ACC112 (cell line): ENCODE data around the gene RIBC2.

Experiments used
- H2AFZ ChIP-seq: fragments of 200-600 bp; sonication (generic); one replicate; pipeline ENCODE4 v1.6.0; 2017; ENCODE audit warnings: antibody characterized with exemption, low read length; ENCODE audit not compliant: unreplicated experiment
- H3K27ac ChIP-seq: fragments of 200-600 bp; sonication (generic); 2 replicates; pipeline ENCODE4 v1.5.1; 2014; ENCODE audit warnings: low read depth, mild to moderate bottlenecking, antibody characterized with exemption, low read length, moderate library complexity
- H3K27me3 ChIP-seq: fragments of 200-600 bp; sonication (generic); 2 replicates; pipeline ENCODE4 v1.6.1; 2014; ENCODE audit warnings: mild to moderate bottlenecking, antibody characterized with exemption, low read length, moderate library complexity, mixed read lengths; ENCODE audit not compliant: insufficient read depth
- H3K36me3 ChIP-seq: fragments of 200-600 bp; sonication (generic); 2 replicates; pipeline ENCODE4 v1.6.1; 2016; ENCODE audit warnings: mild to moderate bottlenecking, antibody characterized with exemption, low read length, moderate library complexity, mixed read lengths; ENCODE audit not compliant: insufficient read depth
- H3K4me1 ChIP-seq: fragments of 200-600 bp; sonication (generic); one replicate; pipeline ENCODE4 v1.6.1; 2016; ENCODE audit warnings: low read length, mixed read lengths; ENCODE audit not compliant: insufficient read depth, unreplicated experiment, control insufficient read depth
- H3K4me3 ChIP-seq: fragments of 200-600 bp; sonication (generic); 2 replicates; pipeline ENCODE4 v1.5.1; 2014; ENCODE audit warnings: mild to moderate bottlenecking, low read depth, low read length
- H3K79me2 ChIP-seq: fragments of 200-600 bp; sonication (generic); one replicate; pipeline ENCODE4 v1.6.0; 2016; ENCODE audit warnings: low read length; ENCODE audit not compliant: control insufficient read depth, unreplicated experiment, insufficient read depth

The RIBC2 gene

GRCh38 chr22:45473626-45474237, 60.2 kb downstream of the RIBC2 start:
- H3K27ac ChIP-seq, result no peak overlapping the region
- no peak overlapping the region for H3K4me3 ChIP-seq
- no peaks in the 10 kb centered on the region for H3K36me3 ChIP-seq
- no peaks in the 10 kb centered on the region for H3K27me3 ChIP-seq
- peaks cover 20% of the 10 kb centered on the region for H3K4me1 ChIP-seq
- H3K79me2 ChIP-seq, result no peaks in the 10 kb centered on the region
- H2AFZ ChIP-seq, result no peak overlapping the region

GRCh38 chr22:45475063-45475747, 61.7 kb downstream of the RIBC2 start:
- Histone ChIP-seq H3K4me1 (peaks cover 8% of the 10 kb centered on the region), H3K27me3 (no peaks in the 10 kb centered on the region), H3K79me2 (no peaks in the 10 kb centered on the region), H3K27ac (no peak overlapping the region), H3K36me3 (no peaks in the 10 kb centered on the region), H3K4me3 (no peak overlapping the region), H2AFZ (no peak overlapping the region)

- Histone ChIP-seq H3K4me1 (peaks cover 8% of the 10 kb centered on the region), H3K27ac (no peak overlapping the region), H3K27me3 (no peaks in the 10 kb centered on the region), H2AFZ (no peak overlapping the region), H3K79me2 (no peaks in the 10 kb centered on the region), H3K4me3 (no peak overlapping the region), H3K36me3 (no peaks in the 10 kb centered on the region)
Observed at GRCh38 chr22:45475851-45476514, 62.5 kb downstream of the RIBC2 start.

- Histone ChIP-seq H3K4me3 (no peak overlapping the region), H3K79me2 (no peaks in the 10 kb centered on the region), H2AFZ (no peak overlapping the region), H3K27me3 (no peaks in the 10 kb centered on the region), H3K36me3 (no peaks in the 10 kb centered on the region), H3K4me1 (peaks cover 8% of the 10 kb centered on the region), H3K27ac (no peak overlapping the region)
Observed at GRCh38 chr22:45476814-45477213, 63.3 kb downstream of the RIBC2 start.

GRCh38 chr22:45477366-45478107, 64.0 kb downstream of the RIBC2 start:
- Histone ChIP-seq H3K27me3 (no peaks in the 10 kb centered on the region), H3K36me3 (no peaks in the 10 kb centered on the region), H3K27ac (no peak overlapping the region; the same call in 1 of the 2 replicates), H2AFZ (no peak overlapping the region), H3K4me1 (peaks cover 7% of the 10 kb centered on the region), H3K4me3 (no peak overlapping the region), H3K79me2 (no peaks in the 10 kb centered on the region)

- Histone ChIP-seq H3K27ac (peak overlapping the region; percentile 48), H3K27me3 (no peaks in the 10 kb centered on the region), H2AFZ (no peak overlapping the region), H3K36me3 (no peaks in the 10 kb centered on the region), H3K4me1 (peaks cover 4% of the 10 kb centered on the region), H3K4me3 (no peak overlapping the region), H3K79me2 (no peaks in the 10 kb centered on the region)
Observed at GRCh38 chr22:45478108-45478771, 64.7 kb downstream of the RIBC2 start.

GRCh38 chr22:45480717-45481116, 67.2 kb downstream of the RIBC2 start:
- H3K27ac ChIP-seq, result no peak overlapping the region

GRCh38 chr22:45481661-45482060, 68.2 kb downstream of the RIBC2 start:
- Histone ChIP-seq H3K4me1 (peaks cover 4% of the 10 kb centered on the region), H3K4me3 (no peak overlapping the region), H2AFZ (no peak overlapping the region), H3K27ac (no peak overlapping the region), H3K27me3 (no peaks in the 10 kb centered on the region), H3K36me3 (no peaks in the 10 kb centered on the region), H3K79me2 (no peaks in the 10 kb centered on the region)

More at GRCh38 chr22:45480717-45481116, 67.2 kb downstream of the RIBC2 start:
- H2AFZ ChIP-seq, result no peak overlapping the region
- H3K4me3 ChIP-seq, result no peak overlapping the region
- peaks cover 4% of the 10 kb centered on the region for H3K4me1 ChIP-seq
- H3K36me3 ChIP-seq, result no peaks in the 10 kb centered on the region
- H3K27me3 ChIP-seq, result no peaks in the 10 kb centered on the region
- no peaks in the 10 kb centered on the region for H3K79me2 ChIP-seq
